Activated effector memory CD4-positive, alpha-beta T cell treated with Interleukin-2 at 50 U/mL for 16 hours (primary cell): ENCODE measurements around the gene ITGB5.
A peak's percentile ranks its signal among the peaks of the same experiment; 100 is the strongest.

Experiments
- DNase-seq: peaks from one replicate; pipeline ENCODE4 v3.0.0-alpha.2; 2020

ITGB5 gene

GRCh38 chr3:124747111-124747981, 139.8 kb downstream of the ITGB5 start:
- no peak for DNase-seq

GRCh38 chr3:124745756-124746155, 141.4 kb downstream of the ITGB5 start:
- DNase-seq: no peak

GRCh38 chr3:124741027-124741426, 146.1 kb downstream of the ITGB5 start:
- DNase-seq: no peak

- no peak for DNase-seq
These were observed 155.4 kb downstream of the ITGB5 start for GRCh38 chr3:124731760-124732159.

GRCh38 chr3:124730941-124731297, 156.2 kb downstream of the ITGB5 start:
- DNase-seq: no peak

GRCh38 chr3:124730129-124730940, 156.8 kb downstream of the ITGB5 start, which contains the start of gene UMPS:
TSS of gene UMPS (plus strand) at chr3:124730452. CDS start at chr3:124730472, 20 bp downstream.
- peak; percentile 85 for DNase-seq

- DNase-seq: no peak
These were observed 164.6 kb downstream of the ITGB5 start for GRCh38 chr3:124722589-124722988.

- DNase-seq: no peak
These were observed 172.8 kb downstream of the ITGB5 start for GRCh38 chr3:124714223-124714853.
